ENCODE results near the gene GUCA1A.
"Not testable (repeated sequence)": the region's sequence is repeated elsewhere in the genome, so short reads cannot be mapped to it uniquely, and the experiment has no call there.

GUCA1A gene

GRCh38 chr6:42163981-42164380 lies 9.2 kb upstream of the GUCA1A start:
- H3K4me3 ChIP-seq (ENCODE audit: low read depth, low read length), result no peak overlapping the region
- no peak for DNase-seq (ENCODE audit: low read depth)
- no peak for TF ChIP-seq CTCF (IDR thresholded peaks at IDR 0.05; ENCODE audit: insufficient read depth, low read depth, low read length, missing control alignments)

- no peak for TF ChIP-seq CTCF (IDR thresholded peaks at IDR 0.05; ENCODE audit: insufficient read depth, low read depth, low read length, missing control alignments)
- no peak for DNase-seq (ENCODE audit: low read depth)
- H3K4me3 ChIP-seq (ENCODE audit: low read depth, low read length), result no peak overlapping the region
These were observed 8.1 kb upstream of the GUCA1A start for GRCh38 chr6:42165016-42165415.

GRCh38 chr6:42166444-42167141 lies 6.6 kb upstream of the GUCA1A start:
- DNase-seq (ENCODE audit: low read depth), result peak; percentile 77
- no peak overlapping the region for H3K4me3 ChIP-seq (ENCODE audit: low read depth, low read length)
- TF ChIP-seq CTCF (IDR thresholded peaks at IDR 0.05; ENCODE audit: insufficient read depth, low read depth, low read length, missing control alignments), result peak; percentile 95

GRCh38 chr6:42168650-42169049 lies 4.5 kb upstream of the GUCA1A start:
- no peak for TF ChIP-seq CTCF (IDR thresholded peaks at IDR 0.05; ENCODE audit: insufficient read depth, low read depth, low read length, missing control alignments)
- no peak overlapping the region for H3K4me3 ChIP-seq (ENCODE audit: low read depth, low read length)
- DNase-seq (ENCODE audit: low read depth), result no peak

GRCh38 chr6:42169780-42170179 lies 3.4 kb upstream of the GUCA1A start:
- H3K4me3 ChIP-seq (ENCODE audit: low read depth, low read length); DNase-seq (ENCODE audit: low read depth): not testable (repeated sequence)

- no peak overlapping the region for H3K4me3 ChIP-seq (ENCODE audit: low read depth, low read length)
- no peak for DNase-seq (ENCODE audit: low read depth)
- no peak for TF ChIP-seq CTCF (IDR thresholded peaks at IDR 0.05; ENCODE audit: insufficient read depth, low read depth, low read length, missing control alignments)
These were observed 1.2 kb upstream of the GUCA1A start for GRCh38 chr6:42171813-42172581.

- TF ChIP-seq CTCF (IDR thresholded peaks at IDR 0.05; ENCODE audit: insufficient read depth, low read depth, low read length, missing control alignments), result no peak
- no peak overlapping the region for H3K4me3 ChIP-seq (ENCODE audit: low read depth, low read length)
- no peak for DNase-seq (ENCODE audit: low read depth)
These were observed 2.7 kb downstream of the GUCA1A start for GRCh38 chr6:42175860-42176259.
